GM18909 (cell line): ENCODE data around the gene ZMIZ1.

Experiments used
- ATAC-seq: cut with Tn5 transposase; IDR thresholded peaks from one replicate; pipeline ENCODE4 v1.9.1; 2021; ENCODE audit warnings: mild to moderate bottlenecking; ENCODE audit not compliant: unreplicated experiment, poor library complexity

ZMIZ1 gene

DNA sequence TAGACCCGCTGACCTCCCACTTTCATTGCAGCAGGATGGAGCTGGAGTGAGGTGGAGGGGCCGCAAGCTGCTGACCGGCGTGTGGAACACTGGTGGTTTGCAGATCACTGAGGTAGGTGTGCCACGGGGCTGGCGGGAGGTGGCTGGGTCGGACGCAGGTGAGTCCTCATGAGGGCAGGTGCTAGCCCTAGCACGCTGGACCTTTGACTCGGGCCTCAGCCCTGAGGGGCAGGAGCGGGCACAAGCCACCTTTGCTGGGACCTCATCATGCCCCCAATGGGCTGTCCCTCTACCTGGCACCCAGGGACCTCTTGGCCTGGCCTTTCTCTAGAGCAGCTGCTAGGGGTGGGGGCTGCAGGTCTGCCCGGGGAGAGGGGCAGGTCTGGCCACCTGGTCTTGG is 93.3 kb downstream of the ZMIZ1 start:
- no peak for ATAC-seq

- ATAC-seq, result no peak
These were observed 94.3 kb downstream of the ZMIZ1 start for GRCh38 chr10:79162861-79163665.

DNA sequence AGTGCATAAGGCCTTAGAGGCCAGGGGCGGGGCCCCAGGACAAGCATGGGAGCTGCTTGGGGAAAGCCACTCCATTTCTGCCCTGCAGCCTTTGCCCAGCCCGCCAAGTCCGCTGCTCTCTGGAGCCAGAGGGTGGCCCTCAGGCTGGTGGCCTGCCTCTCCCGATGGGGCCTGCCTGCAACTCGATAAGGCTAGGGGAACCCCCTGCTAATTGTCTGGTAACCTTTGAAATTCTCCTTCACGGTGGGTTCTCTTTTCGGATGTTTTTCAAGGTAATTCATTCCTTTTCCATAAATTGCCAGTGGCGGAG is 94.9 kb downstream of the ZMIZ1 start:
- no peak for ATAC-seq

DNA sequence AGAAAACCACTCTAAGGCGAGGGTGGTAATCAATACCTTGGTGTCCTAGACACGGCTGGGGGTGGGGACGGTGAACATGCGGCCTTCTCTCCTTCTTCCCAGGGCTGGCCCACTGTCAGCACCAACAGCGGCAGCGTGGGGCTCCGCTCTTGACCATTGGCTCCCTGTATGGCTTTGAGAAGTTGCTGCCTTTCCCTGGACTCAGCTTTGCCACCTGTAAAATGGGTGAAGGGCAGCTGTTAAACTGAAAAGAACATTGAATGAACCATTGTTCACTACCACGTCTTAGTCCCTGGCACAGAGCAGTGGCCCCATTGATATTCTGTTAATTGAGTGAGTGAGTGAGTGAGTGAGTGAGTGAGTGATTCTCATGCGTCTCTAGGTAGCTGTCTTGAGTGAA is 95.3 kb downstream of the ZMIZ1 start:
- ATAC-seq, result no peak

- no peak for ATAC-seq
These were observed 96.5 kb downstream of the ZMIZ1 start for GRCh38 chr10:79165070-79165778.

GRCh38 chr10:79166312-79166721 is 97.6 kb downstream of the ZMIZ1 start:
- ATAC-seq, result no peak

GRCh38 chr10:79166741-79167140 is 98.0 kb downstream of the ZMIZ1 start:
- no peak for ATAC-seq

- no peak for ATAC-seq
These were observed 98.8 kb downstream of the ZMIZ1 start for GRCh38 chr10:79167537-79167936.

DNA sequence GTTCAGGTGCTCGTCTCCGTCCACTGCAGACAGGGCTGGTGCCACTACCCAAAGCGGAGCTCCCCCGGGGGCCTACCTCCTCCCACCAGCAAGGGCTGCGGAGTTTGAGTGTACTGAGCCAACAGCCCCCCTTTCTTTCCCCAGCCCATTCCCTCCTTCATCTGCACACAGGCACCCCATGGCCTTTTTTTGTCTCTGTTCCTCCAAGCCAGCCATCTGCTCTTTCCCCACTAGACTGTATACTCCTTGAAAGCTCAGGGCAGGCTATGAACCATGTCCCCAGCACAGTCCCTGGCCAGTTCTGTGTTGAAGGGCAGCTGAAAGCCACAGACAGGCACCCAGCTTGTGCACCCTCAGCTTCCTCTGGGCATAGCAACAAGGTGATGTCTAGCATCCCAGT is 99.4 kb downstream of the ZMIZ1 start:
- ATAC-seq, result no peak

GRCh38 chr10:79170226-79170752 is 101.5 kb downstream of the ZMIZ1 start:
- ATAC-seq, result no peak

DNA sequence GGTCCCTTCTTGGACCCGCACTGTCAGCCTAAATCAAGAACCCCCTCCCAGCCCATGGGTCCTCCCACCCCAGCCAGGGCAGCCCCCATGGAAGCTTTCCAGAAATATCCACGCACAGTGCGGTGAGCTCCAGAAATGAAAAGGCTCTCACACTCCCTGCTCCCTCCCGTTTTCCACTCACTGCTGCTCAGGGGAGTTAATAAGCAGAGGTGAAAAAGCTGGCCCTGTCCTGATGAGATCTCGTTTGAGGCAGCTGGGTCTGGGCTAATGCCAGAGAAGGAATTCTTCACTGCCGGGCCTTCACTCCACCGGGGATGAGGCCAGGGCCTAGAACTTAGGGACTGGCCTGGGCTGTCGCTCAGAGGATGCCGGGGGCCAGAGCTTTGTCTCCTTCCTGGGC is 102.2 kb downstream of the ZMIZ1 start:
- ATAC-seq, result no peak

GRCh38 chr10:79171504-79171903 is 102.7 kb downstream of the ZMIZ1 start:
- no peak for ATAC-seq

- no peak for ATAC-seq
These were observed 104.1 kb downstream of the ZMIZ1 start for GRCh38 chr10:79172881-79173280.

GRCh38 chr10:79173582-79174262 is 105.0 kb downstream of the ZMIZ1 start:
- no peak for ATAC-seq

- ATAC-seq, result no peak
These were observed 107.3 kb downstream of the ZMIZ1 start for GRCh38 chr10:79176052-79176501.

DNA sequence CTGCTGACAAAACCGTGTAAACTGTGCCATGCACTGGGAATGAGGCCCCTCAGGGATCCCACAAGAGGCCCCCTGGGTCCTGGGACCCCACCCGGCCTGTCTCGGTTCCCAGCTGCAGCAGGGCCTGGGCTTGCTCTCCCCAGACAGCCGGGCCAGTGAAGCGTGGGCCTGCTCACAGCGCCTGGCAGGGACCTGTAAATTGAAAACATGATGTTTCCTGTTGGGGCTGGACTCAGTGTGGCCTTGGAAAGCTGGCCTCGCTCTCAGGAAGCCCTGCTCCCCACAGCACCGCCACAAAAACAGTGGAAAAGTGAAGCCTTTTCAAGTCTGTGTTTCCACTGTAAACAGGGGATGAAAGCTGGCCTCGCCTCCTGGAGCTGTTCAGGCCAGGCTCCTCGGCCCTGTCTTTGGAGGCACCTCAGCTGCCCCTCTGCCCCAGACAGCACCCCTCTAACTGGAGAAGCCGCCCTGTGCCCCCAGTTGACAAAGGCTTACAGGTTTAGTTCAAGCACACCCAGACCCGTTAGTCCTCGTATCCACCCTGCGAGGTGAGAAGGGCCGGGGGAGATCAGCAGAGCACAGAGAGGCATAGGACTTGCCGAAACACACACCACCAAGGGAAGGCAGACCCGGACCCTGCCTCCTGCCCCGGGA is 108.3 kb downstream of the ZMIZ1 start:
- ATAC-seq, result no peak

DNA sequence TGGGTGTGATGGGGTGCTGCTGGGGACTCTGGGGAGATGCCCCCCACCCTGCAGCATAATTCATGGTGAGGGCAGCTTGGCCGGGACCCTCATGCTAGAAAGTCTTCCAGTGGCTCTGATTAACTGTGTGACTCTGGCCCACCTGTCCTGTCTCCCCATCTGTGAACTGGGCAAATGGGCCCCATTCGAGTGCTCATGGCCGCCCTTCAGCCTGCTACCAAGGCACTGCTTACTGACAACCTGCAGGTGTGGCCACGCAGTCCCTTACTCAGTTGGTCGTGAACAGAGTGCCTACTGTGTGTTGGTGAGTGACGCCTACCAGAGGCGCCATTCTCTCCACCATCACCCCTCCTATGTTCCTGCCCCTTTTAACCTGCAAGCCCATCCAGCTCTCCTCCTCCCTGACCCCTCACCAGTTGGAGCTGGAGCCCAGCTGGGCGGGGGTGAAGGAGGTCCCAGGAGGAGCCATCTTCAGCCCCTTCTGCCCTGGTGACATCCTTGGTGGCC is 109.4 kb downstream of the ZMIZ1 start:
- no peak for ATAC-seq

DNA sequence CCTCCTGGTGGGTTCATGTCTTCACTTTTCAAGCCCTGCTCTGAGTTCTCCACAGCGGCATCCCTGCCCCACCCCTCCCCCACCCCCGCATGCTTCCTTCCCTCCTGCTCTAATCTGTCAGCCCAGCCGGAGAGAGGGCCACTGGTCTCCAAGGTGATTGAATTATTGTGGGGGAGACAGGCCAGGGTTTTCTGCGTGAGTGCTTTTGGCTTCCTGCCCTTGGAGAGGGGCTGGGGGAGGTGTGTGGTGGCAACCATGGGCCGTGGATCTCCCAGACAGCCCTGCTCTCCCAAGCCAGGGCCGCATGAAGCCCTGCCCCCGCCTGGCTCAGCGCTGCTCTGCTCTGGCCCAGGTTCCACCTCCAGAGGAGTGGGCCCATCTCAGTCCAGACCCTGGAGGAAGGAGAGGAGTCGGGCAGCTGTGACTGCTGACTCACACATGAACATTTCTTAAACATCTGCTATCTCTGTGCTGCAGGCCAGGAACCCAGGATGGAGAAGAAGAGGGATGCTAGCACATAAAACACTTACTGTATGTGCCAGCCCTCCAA is 109.9 kb downstream of the ZMIZ1 start:
- ATAC-seq, result no peak

GRCh38 chr10:79179164-79179956 is 110.6 kb downstream of the ZMIZ1 start:
- no peak for ATAC-seq
